Trophoblast cell (in vitro differentiated cells and primary cell): ENCODE results near the gene SMS.

Experiments used
- DNase-seq, 2 donors: peaks; one replicate each; pipeline ENCODE4 v3.0.0-alpha.2; 2016
- H2AFZ ChIP-seq: 2 replicates; pipeline ENCODE4 v1.6.1; 2013; ENCODE audit warnings: low read length, moderate library complexity, mild to moderate bottlenecking; ENCODE audit not compliant: insufficient read depth, poor library complexity
- H2AK5ac ChIP-seq: 2 replicates; pipeline ENCODE4 v1.6.1; 2013; ENCODE audit warnings: mild to moderate bottlenecking, low read length
- H2BK120ac ChIP-seq: 2 replicates; pipeline ENCODE4 v1.6.1; 2013; ENCODE audit warnings: low read length, mild to moderate bottlenecking, moderate library complexity; ENCODE audit not compliant: insufficient read depth, poor library complexity
- H2BK12ac ChIP-seq: 2 replicates; pipeline ENCODE4 v1.6.1; 2013; ENCODE audit warnings: mild to moderate bottlenecking, low read length, moderate library complexity
- H2BK5ac ChIP-seq: 2 replicates; pipeline ENCODE4 v1.6.1; 2013; ENCODE audit warnings: low read length, low read depth, moderate library complexity, mild to moderate bottlenecking; ENCODE audit not compliant: poor library complexity
- H3K14ac ChIP-seq: 2 replicates; pipeline ENCODE4 v1.6.1; 2013; ENCODE audit warnings: mild to moderate bottlenecking, low read length
- H3K18ac ChIP-seq: 2 replicates; pipeline ENCODE4 v1.6.1; 2013; ENCODE audit warnings: mild to moderate bottlenecking, low read length
- H3K23ac ChIP-seq: 2 replicates; pipeline ENCODE4 v1.6.1; 2013; ENCODE audit warnings: low read length
- H3K27ac ChIP-seq: 2 replicates; pipeline ENCODE4 v1.5.1; 2013; ENCODE audit warnings: low read depth, mild to moderate bottlenecking, inconsistent platforms, low read length, moderate library complexity
- H3K27me3 ChIP-seq: 2 replicates; pipeline ENCODE4 v1.6.1; 2013; ENCODE audit warnings: inconsistent platforms, mild to moderate bottlenecking, low read length, moderate library complexity; ENCODE audit not compliant: insufficient read depth
- H3K36me3 ChIP-seq, 2 experiments: 1 replicate in 1 of 2; 2 replicates in 1 of 2; pipeline ENCODE4 v1.6.1; 2013; ENCODE audit warnings: low read length in 2 of 2, mild to moderate bottlenecking in 2 of 2, moderate library complexity in 1 of 2; ENCODE audit not compliant: insufficient read depth in 2 of 2, control insufficient read depth in 1 of 2
- H3K4ac ChIP-seq: 2 replicates; pipeline ENCODE4 v1.6.1; 2013; ENCODE audit warnings: low read depth, mild to moderate bottlenecking, low read length, moderate library complexity
- H3K4me1 ChIP-seq, 2 experiments: 1 replicate in 1 of 2; 2 replicates in 1 of 2; pipeline ENCODE4 v1.6.1; 2013; ENCODE audit warnings: low read length in 2 of 2, mild to moderate bottlenecking in 2 of 2, moderate library complexity in 1 of 2; ENCODE audit not compliant: insufficient read depth in 2 of 2, control insufficient read depth in 1 of 2
- H3K4me2 ChIP-seq: 2 replicates; pipeline ENCODE4 v1.6.1; 2013; ENCODE audit warnings: inconsistent platforms, mild to moderate bottlenecking, low read length, moderate library complexity
- H3K4me3 ChIP-seq: 2 replicates; pipeline ENCODE4 v1.5.1; 2013; ENCODE audit warnings: mild to moderate bottlenecking, low read depth, low read length, inconsistent platforms
- H3K79me1 ChIP-seq: one replicate; pipeline ENCODE4 v1.6.1; 2013; ENCODE audit warnings: low read length
- H3K79me2 ChIP-seq: 2 replicates; pipeline ENCODE4 v1.6.1; 2013; ENCODE audit warnings: low read length, mild to moderate bottlenecking; ENCODE audit not compliant: control insufficient read depth, insufficient read depth, poor library complexity
- H3K9ac ChIP-seq: 2 replicates; pipeline ENCODE4 v1.6.1; 2013; ENCODE audit warnings: mild to moderate bottlenecking, low read length
- H3K9me3 ChIP-seq: 2 replicates; pipeline ENCODE4 v1.6.1; 2013; ENCODE audit warnings: low read depth, mild to moderate bottlenecking, control low read depth, inconsistent platforms, low read length; ENCODE audit not compliant: insufficient read depth
- H4K12ac ChIP-seq: 2 replicates; pipeline ENCODE4 v1.6.1; 2013; ENCODE audit warnings: low read depth, mild to moderate bottlenecking, low read length, moderate library complexity
- H4K8ac ChIP-seq: 2 replicates; pipeline ENCODE4 v1.6.1; 2013; ENCODE audit warnings: low read depth, mild to moderate bottlenecking, low read length, moderate library complexity
- H4K91ac ChIP-seq: one replicate; pipeline ENCODE4 v1.6.1; 2013; ENCODE audit warnings: low read depth, mild to moderate bottlenecking, low read length, moderate library complexity
- whole genome bisulfite sequencing: extraction: QIAGEN DNeasy Blood & Tissue Kit; methylation state at CpG from one replicate; pipeline ENCODE4 v1.1.7; 2013; ENCODE audit warnings: missing lambda C conversion rate; ENCODE audit not compliant: insufficient read length, insufficient coverage; ENCODE audit errors: extremely low coverage; 5-methylcytosine and 5-hydroxymethylcytosine counted together

The SMS gene

DNA sequence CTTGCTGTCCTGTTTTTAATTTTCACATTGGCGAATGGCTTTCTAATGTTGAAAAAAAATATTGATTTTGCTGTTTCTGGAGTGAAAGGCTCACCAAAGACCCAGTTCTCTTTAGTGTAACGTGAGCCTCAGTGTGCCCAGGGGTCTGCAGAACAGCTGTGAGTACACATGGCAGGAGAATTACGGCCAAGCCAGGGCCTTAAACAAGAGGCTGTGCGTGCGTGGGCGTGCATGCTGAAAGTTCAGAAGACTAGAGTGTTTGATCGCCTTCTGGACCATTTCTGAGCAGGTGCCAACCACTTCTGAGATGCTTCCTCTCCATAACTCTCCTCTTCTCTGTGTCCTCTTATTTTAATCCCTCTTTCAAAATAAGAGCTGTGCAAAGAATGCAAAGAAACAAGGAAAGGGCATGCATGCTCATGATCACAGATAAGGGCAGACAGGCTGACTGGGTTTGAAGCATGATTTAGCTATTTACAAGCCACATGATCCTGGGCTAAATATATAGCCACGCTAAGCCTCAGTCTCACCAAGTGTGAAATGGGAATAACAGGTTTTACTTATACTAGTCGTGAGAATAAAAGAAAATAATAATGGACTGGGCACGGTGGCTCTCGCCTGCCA is 101.5 kb downstream of the SMS start:
- H3K27ac ChIP-seq = no peak overlapping the region
- H2BK5ac ChIP-seq = no peak overlapping the region

GRCh38 chrX:22043872-22044271 is 103.4 kb downstream of the SMS start:
- Histone ChIP-seq H4K8ac (no peak overlapping the region), H3K4me2 (no peak overlapping the region), H3K79me2 (no peaks in the 10 kb centered on the region), H3K36me3 (no peaks in the 10 kb centered on the region), H3K9ac (no peak overlapping the region), H3K79me1 (no peaks in the 10 kb centered on the region), H3K4ac (no peak overlapping the region), H3K14ac (no peak overlapping the region), H3K9me3 (no peaks in the 10 kb centered on the region), H4K91ac (no peak overlapping the region), H3K4me3 (no peak overlapping the region), H2AK5ac (no peak overlapping the region), H2AFZ (no peak overlapping the region), H3K18ac (no peak overlapping the region), H2BK5ac (no peak overlapping the region), H3K23ac (no peak overlapping the region), H2BK12ac (no peak overlapping the region), H3K4me1 (no peaks in the 10 kb centered on the region), H3K27me3 (no peaks in the 10 kb centered on the region), H3K27ac (no peak overlapping the region), H2BK120ac (no peak overlapping the region), H4K12ac (no peak overlapping the region)
- DNase-seq = no peak
- WGBS = no CpG with 5 or more reads among the region's 4 CpGs

More for the DNA sequence above, 101.5 kb downstream of the SMS start:
- no peak overlapping the region for H2BK12ac ChIP-seq
- no peaks in the 10 kb centered on the region for H3K4me1 ChIP-seq
- no peaks in the 10 kb centered on the region for H3K79me1 ChIP-seq
- H3K4me2 ChIP-seq = no peak overlapping the region
- no peak overlapping the region for H2AFZ ChIP-seq
- H3K14ac ChIP-seq = no peak overlapping the region
- no peak overlapping the region for H3K4me3 ChIP-seq
- H2BK120ac ChIP-seq = no peak overlapping the region
- no peak overlapping the region for H3K9ac ChIP-seq
- H3K4ac ChIP-seq = no peak overlapping the region
- no peak overlapping the region for H3K23ac ChIP-seq
- WGBS = no CpG with 5 or more reads among the region's 11 CpGs
- peak; percentile 14 to 54 for DNase-seq
- H3K36me3 ChIP-seq = no peaks in the 10 kb centered on the region
- no peaks in the 10 kb centered on the region for H3K79me2 ChIP-seq
- no peaks in the 10 kb centered on the region for H3K27me3 ChIP-seq
- H2AK5ac ChIP-seq = no peak overlapping the region
- no peak overlapping the region for H4K91ac ChIP-seq
- no peak overlapping the region for H4K8ac ChIP-seq
- no peak overlapping the region for H4K12ac ChIP-seq
- H3K9me3 ChIP-seq = no peaks in the 10 kb centered on the region
- no peak overlapping the region for H3K18ac ChIP-seq
